ENCODE results near the gene PGBD1.
A peak's percentile ranks its signal among the peaks of the same experiment; 100 is the strongest.
"Not testable (repeated sequence)": the region's sequence is repeated elsewhere in the genome, so short reads cannot be mapped to it uniquely, and the experiment has no call there.

Gene PGBD1

GRCh38 chr6:28274888-28275287 is 6.5 kb upstream of the PGBD1 start:
- no peak for DNase-seq

GRCh38 chr6:28277746-28278145 is 3.6 kb upstream of the PGBD1 start:
- no peak for DNase-seq

DNA sequence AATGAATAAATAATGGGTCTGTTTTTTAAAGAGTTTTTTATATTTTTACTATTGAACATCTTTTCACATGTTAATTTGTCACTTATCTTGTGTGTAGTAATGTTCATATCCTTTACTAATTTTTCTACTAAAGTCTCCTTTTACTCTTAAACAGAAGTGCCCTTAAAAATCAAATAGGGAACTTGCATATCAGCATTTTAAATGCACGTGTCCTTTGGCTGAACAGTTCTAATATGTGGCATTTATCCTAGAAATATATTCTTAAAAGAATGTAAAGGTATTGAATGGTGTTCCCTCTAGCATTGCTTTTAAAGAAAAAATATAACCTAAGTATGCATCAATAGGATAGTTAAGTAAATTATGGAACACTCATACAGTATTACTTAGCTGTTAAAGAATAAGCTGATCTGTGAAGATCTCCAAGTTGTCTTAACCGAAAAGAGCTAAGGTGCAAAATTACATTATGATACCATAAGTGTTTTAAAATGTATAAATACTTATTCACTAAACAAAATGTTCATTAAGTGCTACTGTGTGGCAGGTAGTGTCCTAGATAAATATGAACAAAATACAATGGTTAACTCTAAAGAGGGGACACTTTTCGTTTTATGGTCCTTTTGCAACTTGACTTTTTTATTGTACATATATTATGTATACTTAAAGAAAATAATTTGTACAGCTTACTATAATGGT is 631 bp upstream of the PGBD1 start:
- DNase-seq: no peak

DNA sequence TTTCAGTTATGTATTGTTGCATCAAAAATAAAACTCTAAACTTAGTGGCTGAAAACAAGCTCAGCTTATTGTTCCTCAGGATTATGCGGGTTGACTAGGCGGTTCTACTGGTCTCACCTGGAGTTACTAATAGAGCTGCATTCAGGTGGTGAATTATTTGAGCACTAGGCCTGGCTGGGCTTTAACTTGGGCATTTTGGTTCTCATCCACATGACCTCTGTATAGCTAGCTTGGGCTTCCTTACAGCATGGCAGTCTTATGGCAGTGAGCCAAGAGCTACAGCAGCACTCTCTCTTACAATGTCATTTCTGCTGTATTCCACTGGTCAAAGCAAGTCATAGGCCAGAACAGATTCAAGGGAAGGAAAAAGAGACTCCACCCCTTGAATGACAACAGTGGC is 1.6 kb downstream of the PGBD1 start:
- DNase-seq: no peak

GRCh38 chr6:28291573-28291972 is 10.2 kb downstream of the PGBD1 start:
- no peak for DNase-seq

DNA sequence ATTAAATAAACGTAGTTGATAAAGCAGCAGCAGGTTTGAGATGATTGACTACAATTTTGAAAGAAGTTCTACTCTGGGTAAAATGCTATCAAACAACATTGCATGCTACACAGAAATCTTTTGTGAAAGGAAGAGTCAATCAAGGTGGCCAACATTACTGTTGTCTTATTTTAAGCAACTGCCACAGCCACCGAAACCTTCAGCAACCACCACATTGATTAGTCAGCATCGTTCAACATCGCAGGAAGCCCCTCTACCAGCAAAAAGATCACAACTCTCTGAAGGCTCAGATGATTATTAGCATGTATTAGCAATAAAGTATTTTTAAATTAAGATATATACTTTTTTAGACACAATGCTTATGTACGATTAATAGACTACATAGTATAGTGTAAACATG is 14.0 kb downstream of the PGBD1 start:
- DNase-seq: no peak

DNA sequence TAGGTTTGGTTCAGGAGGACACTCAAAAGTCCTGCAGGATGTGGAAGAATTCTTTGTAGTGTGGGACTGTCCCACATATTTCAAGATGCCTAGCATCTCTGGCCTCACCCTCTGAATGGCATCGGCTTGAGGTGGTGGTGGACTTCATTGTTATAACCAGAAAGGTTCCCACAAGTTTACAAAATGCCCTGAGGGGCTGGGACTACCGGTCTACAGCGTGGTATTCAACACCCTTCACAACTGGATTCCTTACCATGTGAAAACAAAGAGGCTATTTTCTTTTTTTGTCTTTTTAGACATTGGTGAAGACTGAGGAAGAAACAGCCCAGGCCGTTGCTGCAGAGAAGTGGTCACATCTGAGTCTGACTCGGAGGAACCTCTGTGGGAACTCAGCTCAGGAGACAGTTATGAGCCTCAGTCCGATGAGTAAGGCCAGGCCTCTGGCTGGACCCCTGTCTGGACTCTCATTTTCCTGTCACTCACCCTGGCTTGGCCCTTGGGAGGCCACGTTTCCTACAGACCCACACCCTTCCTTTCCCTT is 15.2 kb downstream of the PGBD1 start:
- no peak for DNase-seq

GRCh38 chr6:28303570-28303969 is 22.2 kb downstream of the PGBD1 start:
- DNase-seq: no peak

GRCh38 chr6:28306363-28306762 is 25.0 kb downstream of the PGBD1 start:
- DNase-seq: not testable (repeated sequence)

GRCh38 chr6:28311139-28311823 is 29.9 kb downstream of the PGBD1 start:
- no peak for DNase-seq

DNA sequence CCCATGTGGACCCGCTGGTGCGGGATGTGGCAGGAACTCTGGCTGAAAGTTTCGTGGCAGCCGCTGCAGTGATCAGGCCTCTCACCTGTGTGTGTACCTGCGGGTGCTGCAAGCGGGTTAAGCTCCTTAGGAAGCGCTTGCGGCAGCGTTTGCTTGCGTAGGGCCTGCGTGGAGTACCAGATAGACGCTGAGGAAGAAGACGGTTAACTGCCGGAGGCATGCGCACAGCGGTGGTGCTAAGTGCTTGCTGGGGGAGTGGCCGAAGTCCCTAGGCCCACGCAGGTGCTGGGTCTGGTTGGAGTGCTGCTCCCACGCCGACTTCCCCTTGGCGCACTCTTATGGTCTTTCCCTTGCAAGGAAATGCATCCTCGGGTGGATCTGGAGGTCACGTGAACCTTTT is 31.6 kb downstream of the PGBD1 start:
- no peak for DNase-seq

DNA sequence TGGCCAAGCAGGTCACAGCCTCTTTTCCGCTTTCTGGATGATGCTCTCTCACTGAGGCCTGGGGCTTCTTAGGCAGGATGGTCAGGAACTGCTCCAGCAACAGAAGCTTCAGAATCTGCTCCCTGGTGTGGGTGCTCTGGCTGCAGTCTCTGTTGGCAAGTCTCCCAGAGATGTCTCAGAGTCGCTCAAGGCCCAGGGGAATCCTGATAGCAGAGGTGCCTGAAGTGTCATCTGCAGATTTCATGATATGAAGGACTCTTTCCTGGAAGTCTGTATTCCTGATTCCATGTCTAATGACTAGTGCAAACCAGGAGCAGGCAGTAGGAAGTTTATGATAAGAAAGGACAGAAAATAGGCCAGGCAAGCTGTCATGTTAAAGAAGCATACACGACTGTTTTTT is 34.3 kb downstream of the PGBD1 start:
- no peak for DNase-seq

- DNase-seq: not testable (repeated sequence)
These were observed 36.5 kb downstream of the PGBD1 start for GRCh38 chr6:28317866-28318265.

- DNase-seq: no peak
These were observed 41.3 kb downstream of the PGBD1 start for GRCh38 chr6:28322661-28323060.

DNA sequence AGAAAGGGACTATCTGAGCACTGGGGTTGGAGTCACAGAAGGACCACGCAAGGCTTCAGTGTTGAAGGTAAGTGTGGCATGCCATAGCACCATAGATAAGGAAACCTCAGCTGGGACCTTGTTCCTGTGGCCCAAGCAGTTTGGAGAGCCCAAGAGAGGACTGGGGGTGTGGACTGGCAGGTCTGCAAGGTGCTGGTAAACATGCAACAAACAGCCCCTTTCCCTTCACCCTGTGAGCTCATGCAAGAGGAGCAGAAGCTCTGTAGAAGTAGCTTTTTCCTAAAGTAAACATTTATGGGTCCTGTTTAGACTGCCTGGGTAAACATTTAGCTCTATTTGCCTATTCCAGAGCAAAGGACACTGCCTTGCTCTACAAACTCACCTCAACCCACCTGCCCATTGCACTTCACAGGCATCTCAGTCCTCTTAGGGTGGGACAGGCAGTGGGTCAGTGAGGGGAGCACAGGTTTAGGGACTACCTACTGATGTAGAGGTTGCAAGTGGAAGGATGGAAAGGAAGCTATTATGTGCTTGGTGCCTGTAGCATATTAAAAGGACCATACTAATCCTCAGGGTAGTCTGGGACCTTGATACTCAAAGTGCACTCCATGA is 42.5 kb downstream of the PGBD1 start:
- no peak for DNase-seq

GRCh38 chr6:28326371-28326948 is 45.1 kb downstream of the PGBD1 start:
- DNase-seq: no peak

GRCh38 chr6:28330041-28330440 is 48.7 kb downstream of the PGBD1 start:
- no peak for DNase-seq

DNA sequence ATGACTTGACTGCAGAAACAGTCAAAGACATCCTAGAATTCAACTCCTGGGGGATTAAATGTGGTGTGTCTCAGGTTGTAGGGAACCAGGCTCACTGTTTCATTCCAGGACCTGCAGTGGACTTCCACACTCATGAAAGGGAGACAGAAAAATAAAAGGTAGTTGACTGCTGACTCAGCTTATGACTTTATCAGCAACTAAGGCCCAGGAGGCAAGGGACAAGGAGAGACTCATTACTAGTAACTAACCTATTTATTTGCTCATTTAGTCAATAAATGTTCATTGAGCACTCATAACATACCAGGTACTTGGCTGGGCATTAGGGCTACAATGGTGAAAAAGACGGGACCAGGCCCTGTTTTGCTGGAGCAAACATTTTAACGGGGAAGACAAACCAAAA is 51.7 kb downstream of the PGBD1 start:
- no peak for DNase-seq

GRCh38 chr6:28333599-28334018 is 52.2 kb downstream of the PGBD1 start:
- no peak for DNase-seq

DNA sequence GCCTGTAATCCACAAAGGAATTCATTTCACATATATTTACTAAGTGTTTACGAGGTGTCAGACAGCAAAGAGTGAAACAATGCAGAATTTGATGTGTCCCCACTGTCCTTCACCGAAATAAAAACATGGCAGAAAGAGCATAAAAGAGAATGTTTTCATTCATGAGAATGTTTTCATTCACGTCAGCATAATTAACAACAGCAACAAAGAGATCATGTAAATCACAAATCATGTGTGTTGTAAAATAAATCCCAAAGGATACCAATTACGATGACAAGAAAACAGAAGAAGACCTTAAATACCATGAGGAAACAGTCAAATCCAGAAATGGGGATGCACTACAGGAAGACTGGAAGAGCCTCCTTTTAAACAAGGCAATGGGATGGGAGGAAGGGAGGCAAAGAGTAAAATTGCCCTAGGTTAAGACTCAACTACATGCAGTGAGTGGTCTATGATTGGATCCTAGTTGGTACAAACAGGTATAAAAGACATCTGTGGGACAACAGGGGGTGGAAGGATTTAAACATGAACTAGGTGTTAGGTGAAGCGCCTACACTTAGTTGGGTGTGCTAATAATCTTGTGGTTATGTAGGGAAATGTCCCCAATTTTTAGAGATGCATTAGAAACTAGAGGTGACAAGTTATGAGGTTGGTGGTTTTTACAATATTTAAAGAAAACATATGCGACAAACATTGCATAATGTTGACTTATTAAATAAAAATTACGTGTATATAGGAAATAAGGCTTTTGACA is 53.1 kb downstream of the PGBD1 start:
- no peak for DNase-seq

DNA sequence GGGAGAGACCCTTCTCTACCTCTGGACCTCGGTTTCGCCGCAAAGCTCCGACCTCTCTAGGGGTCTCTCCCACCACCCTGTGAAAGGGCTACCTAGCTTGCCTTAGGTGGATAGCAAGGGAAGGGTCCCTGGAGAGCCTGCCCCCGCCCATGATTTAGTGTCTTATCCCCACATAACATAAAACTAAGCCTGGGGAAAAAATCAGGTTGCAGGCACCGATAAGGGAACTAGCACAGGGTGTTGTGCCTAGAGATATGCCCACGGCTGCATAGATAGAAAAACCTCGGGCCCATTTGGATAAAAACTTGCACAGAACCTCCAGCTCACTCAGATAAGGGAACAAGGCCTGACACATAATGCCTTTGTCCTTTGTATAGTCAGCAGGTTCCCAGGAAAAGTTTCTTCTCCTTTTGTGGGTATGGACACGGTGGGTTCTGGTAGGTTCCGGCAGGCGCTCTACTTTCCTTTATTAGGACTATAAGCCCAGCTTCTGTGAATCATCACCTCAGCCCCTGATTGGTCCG is 53.7 kb downstream of the PGBD1 start:
- DNase-seq: no peak

GRCh38 chr6:28335564-28336283 is 54.4 kb downstream of the PGBD1 start, which contains the start of gene ZSCAN31:
Gene ZSCAN31 (minus strand): TSS chr6:28336148. CDS start chr6:28329683, 6,465 bp downstream.
- peak; percentile 55 for DNase-seq
